Neural progenitor cell (in vitro differentiated cells): ENCODE measurements around the gene ZBTB20.

ENCODE experiments used
- CTCF ChIP-seq: fragments of 200-600 bp; sonication (generic); IDR thresholded peaks from 2 replicates; pipeline ENCODE4 v1.5.1; 2017; ENCODE audit warnings: antibody characterized with exemption, mild to moderate bottlenecking
- EZH2 ChIP-seq: fragments of 200-600 bp; sonication (generic); IDR thresholded peaks from 2 replicates; pipeline ENCODE4 v1.6.1; 2017; ENCODE audit warnings: antibody characterized with exemption, mild to moderate bottlenecking, moderate library complexity

- no peak for TF ChIP-seq CTCF
- TF ChIP-seq EZH2 = no peak
Observed at GRCh38 chr3:115084686-115085085, 62.4 kb downstream of the ZBTB20 start.
